Liver (tissue), 9 donors: ENCODE data around the gene HMG20B. TPM values are rescaled to one million over a fixed set of nuclear protein-coding genes. Genes with fewer than 3 reads are reported as not detected.

Experiments
- DNase-seq: peaks from one replicate; pipeline ENCODE4 v3.0.0-alpha.2; 2017; ENCODE audit warnings: low spot score
- H3K27ac ChIP-seq, 2 donors: one replicate each; pipeline ENCODE4 v1.7.0; 2013; ENCODE audit warnings: inconsistent platforms in 2 of 2, low read length in 2 of 2, control low read depth in 1 of 2, low read depth in 1 of 2, mild to moderate bottlenecking in 1 of 2
- H3K27me3 ChIP-seq, 4 donors: one replicate each; pipeline versions ENCODE4 v1.6.1 to v1.7.0; 2013; ENCODE audit warnings: low read length in 3 of 4, inconsistent platforms in 1 of 4, mild to moderate bottlenecking in 1 of 4, moderate library complexity in 1 of 4; ENCODE audit not compliant: control insufficient read depth in 4 of 4, insufficient read depth in 4 of 4
- H3K36me3 ChIP-seq, 4 donors: one replicate each; pipeline versions ENCODE4 v1.6.1 to v1.7.0; 2013; ENCODE audit warnings: low read length in 3 of 4, mild to moderate bottlenecking in 3 of 4, low read depth in 1 of 4, moderate library complexity in 1 of 4; ENCODE audit not compliant: control insufficient read depth in 4 of 4, insufficient read depth in 3 of 4
- H3K4me1 ChIP-seq, 4 donors: one replicate each; pipeline versions ENCODE4 v1.6.1 to v1.7.0; 2013; ENCODE audit warnings: low read length in 3 of 4, mild to moderate bottlenecking in 3 of 4, moderate library complexity in 1 of 4; ENCODE audit not compliant: control insufficient read depth in 4 of 4, insufficient read depth in 4 of 4
- H3K4me3 ChIP-seq, 3 donors: one replicate each; pipeline versions ENCODE4 v1.6.1 to v1.7.0; 2013; ENCODE audit warnings: low read length in 3 of 3, control low read depth in 1 of 3, low read depth in 1 of 3, mild to moderate bottlenecking in 1 of 3
- H3K9ac ChIP-seq, 2 donors: one replicate each; pipeline ENCODE4 v1.7.0; 2013; ENCODE audit warnings: low read length in 2 of 2, mild to moderate bottlenecking in 2 of 2, moderate library complexity in 2 of 2, control low read depth in 1 of 2, low read depth in 1 of 2
- H3K9me3 ChIP-seq, 4 donors: one replicate each; pipeline versions ENCODE4 v1.6.1 to v1.7.0; 2013; ENCODE audit warnings: low read length in 3 of 4; ENCODE audit not compliant: control insufficient read depth in 4 of 4
- ATF3 ChIP-seq: IDR thresholded peaks from 2 replicates; pipeline ENCODE4 v1.6.1; 2016; ENCODE audit warnings: antibody characterized with exemption
- EGR1 ChIP-seq, 2 donors: IDR thresholded peaks; 2 replicates each; pipeline ENCODE4 v1.6.1; 2016 to 2018; ENCODE audit warnings: antibody characterized with exemption in 2 of 2, low read depth in 2 of 2
- FOXA1 ChIP-seq: IDR thresholded peaks from 2 replicates; pipeline ENCODE4 v1.6.1; 2016; ENCODE audit warnings: antibody characterized with exemption
- FOXA2 ChIP-seq: IDR thresholded peaks from 2 replicates; pipeline ENCODE4 v1.6.1; 2016; ENCODE audit warnings: antibody characterized with exemption
- GABPA ChIP-seq, 2 donors: IDR thresholded peaks in 1 of 2; conservative IDR thresholded peaks in 1 of 2; 2 replicates each; pipeline ENCODE4 v1.6.1; 2016; ENCODE audit warnings: antibody characterized with exemption in 2 of 2, mild to moderate bottlenecking in 1 of 2, moderate library complexity in 1 of 2
- HNF4A ChIP-seq, 2 donors: conservative IDR thresholded peaks; 2 replicates each; pipeline ENCODE4 v1.6.1; 2016; ENCODE audit warnings: antibody characterized with exemption in 2 of 2, mild to moderate bottlenecking in 2 of 2
- HNF4G ChIP-seq: IDR thresholded peaks from 2 replicates; pipeline ENCODE4 v1.6.1; 2016; ENCODE audit warnings: antibody characterized with exemption
- NR2F2 ChIP-seq: IDR thresholded peaks from 2 replicates; pipeline ENCODE4 v1.6.1; 2016; ENCODE audit warnings: antibody characterized with exemption
- RAD21 ChIP-seq, 2 donors: IDR thresholded peaks; 2 replicates each; pipeline ENCODE4 v1.6.1; 2016; ENCODE audit warnings: antibody characterized with exemption in 2 of 2, mild to moderate bottlenecking in 2 of 2
- REST ChIP-seq: IDR thresholded peaks from 2 replicates; pipeline ENCODE4 v1.6.1; 2016; ENCODE audit warnings: antibody characterized with exemption, mild to moderate bottlenecking
- RXRA ChIP-seq, 2 donors: IDR thresholded peaks; 2 replicates each; pipeline ENCODE4 v1.6.1; 2017 to 2018; ENCODE audit warnings: antibody characterized with exemption in 2 of 2, mild to moderate bottlenecking in 1 of 2
- SP1 ChIP-seq: IDR thresholded peaks from 2 replicates; pipeline ENCODE4 v1.6.1; 2018; ENCODE audit warnings: antibody characterized with exemption, mild to moderate bottlenecking
- TAF1 ChIP-seq: conservative IDR thresholded peaks from 2 replicates; pipeline ENCODE4 v1.6.1; 2016; ENCODE audit warnings: antibody characterized with exemption, mild to moderate bottlenecking
- WGBS: extraction: QIAGEN DNeasy Blood & Tissue Kit; methylation state at CpG from one replicate; pipeline ENCODE4 v1.1.7; 2013; 5-methylcytosine and 5-hydroxymethylcytosine counted together
- polyA plus RNA-seq, 2 donors: library from polyadenylated mRNA; stranded (reverse) in 1 of 2; unstranded in 1 of 2; fragments of 200-250 nt in 1 of 2; fragments of >200 nt in 1 of 2; fragmentation: Nextera tagmentation in 1 of 2; extraction: Ambion mirVana in 1 of 2; gene quantifications; one replicate each; pipeline versions ENCODE4 v1.2.1 to v1.2.3, GENCODE V29; 2013 to 2015
- total RNA-seq, 2 donors: library from RNA; depleted of rRNA; stranded (reverse); fragments of >200 nt; gene quantifications; one replicate each; pipeline ENCODE4 v1.2.3, GENCODE V29; 2014
- TF ChIP-seq, protein P1 (sequence below): IDR thresholded peaks from 2 replicates; pipeline ENCODE4 v1.6.1; 2016; ENCODE audit warnings: antibody characterized with exemption
- TF ChIP-seq, protein P2 (sequence below): fragments of 150-350 bp; IDR thresholded peaks from 2 replicates; pipeline ENCODE4 v1.5.1; 2017; ENCODE audit warnings: improper control_type of control experiment, low read depth, low read length; ENCODE audit not compliant: missing input control
- TF ChIP-seq, protein P3 (sequence below): IDR thresholded peaks from 2 replicates; pipeline ENCODE4 v1.6.1; 2016; ENCODE audit warnings: antibody characterized with exemption
- donor health status: healthy.
- donor health status: healthy.
- donor health status: healthy.
- donor health status: healthy.
- donor health status: healthy.

HMG20B gene
- total and polyA plus RNA-seq, 4 donors: 28.6 to 35.1 (median 30.5) TPM

GRCh38 chr19:3618811-3619630 is 46.3 kb downstream of the HMG20B start:
- H3K27me3 ChIP-seq: no peaks in the 10 kb centered on the region
- no peak for DNase-seq
- TF ChIP-seq HNF4G (no peak), EGR1 (IDR thresholded peaks at IDR 0.05; ENCODE audit: low read depth in 2 of 2) (no peak), NR2F2 (no peak), TAF1 (no peak)
- TF ChIP-seq, protein P1, sequence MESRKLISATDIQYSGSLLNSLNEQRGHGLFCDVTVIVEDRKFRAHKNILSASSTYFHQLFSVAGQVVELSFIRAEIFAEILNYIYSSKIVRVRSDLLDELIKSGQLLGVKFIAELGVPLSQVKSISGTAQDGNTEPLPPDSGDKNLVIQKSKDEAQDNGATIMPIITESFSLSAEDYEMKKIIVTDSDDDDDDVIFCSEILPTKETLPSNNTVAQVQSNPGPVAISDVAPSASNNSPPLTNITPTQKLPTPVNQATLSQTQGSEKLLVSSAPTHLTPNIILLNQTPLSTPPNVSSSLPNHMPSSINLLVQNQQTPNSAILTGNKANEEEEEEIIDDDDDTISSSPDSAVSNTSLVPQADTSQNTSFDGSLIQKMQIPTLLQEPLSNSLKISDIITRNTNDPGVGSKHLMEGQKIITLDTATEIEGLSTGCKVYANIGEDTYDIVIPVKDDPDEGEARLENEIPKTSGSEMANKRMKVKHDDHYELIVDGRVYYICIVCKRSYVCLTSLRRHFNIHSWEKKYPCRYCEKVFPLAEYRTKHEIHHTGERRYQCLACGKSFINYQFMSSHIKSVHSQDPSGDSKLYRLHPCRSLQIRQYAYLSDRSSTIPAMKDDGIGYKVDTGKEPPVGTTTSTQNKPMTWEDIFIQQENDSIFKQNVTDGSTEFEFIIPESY: no peak
- H3K27ac ChIP-seq: no peak overlapping the region
- WGBS: 86% methylated on average over 31 of the region's 31 CpGs
- H3K9ac ChIP-seq: no peak overlapping the region
- H3K4me3 ChIP-seq: no peak overlapping the region
- H3K4me1 ChIP-seq: peaks cover 0 to 1% (median 0%) of the 10 kb centered on the region in 4 donors
- no peaks in the 10 kb centered on the region for H3K9me3 ChIP-seq
- H3K36me3 ChIP-seq: peaks cover 0 to 30% (median 6%) of the 10 kb centered on the region in 4 donors

DNA sequence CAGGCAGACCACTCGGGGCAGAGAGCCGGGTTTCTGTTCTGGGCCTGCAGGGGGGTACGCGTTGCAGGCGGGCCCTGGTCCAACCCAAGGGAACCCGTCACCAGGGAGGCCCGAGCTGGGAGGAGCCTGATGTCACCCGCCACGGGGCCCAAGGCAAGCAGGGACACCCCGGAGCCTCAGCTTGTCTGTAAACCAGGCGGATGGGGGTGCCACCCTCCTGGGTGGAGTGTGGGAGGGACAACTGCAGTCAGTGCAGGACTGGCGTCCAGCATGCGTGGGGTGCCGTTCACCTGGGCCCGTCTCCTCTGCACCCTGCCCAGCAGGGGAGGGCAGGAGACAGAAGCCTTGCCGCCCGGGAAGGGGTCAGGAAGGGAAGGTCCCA is 46.9 kb downstream of the HMG20B start:
- peaks cover 0 to 7% (median 2%) of the 10 kb centered on the region in 4 donors for H3K4me1 ChIP-seq
- H3K36me3 ChIP-seq: peaks cover 0 to 30% (median 6%) of the 10 kb centered on the region in 4 donors
- DNase-seq: no peak
- no peak overlapping the region for H3K9ac ChIP-seq
- H3K27ac ChIP-seq: no peak overlapping the region
- no peak overlapping the region for H3K4me3 ChIP-seq
- H3K9me3 ChIP-seq: no peaks in the 10 kb centered on the region
- no peak for TF ChIP-seq SP1
- no peak for TF ChIP-seq RAD21 (IDR thresholded peaks at IDR 0.05)
- TF ChIP-seq FOXA2: no peak
- TF ChIP-seq, protein P2, sequence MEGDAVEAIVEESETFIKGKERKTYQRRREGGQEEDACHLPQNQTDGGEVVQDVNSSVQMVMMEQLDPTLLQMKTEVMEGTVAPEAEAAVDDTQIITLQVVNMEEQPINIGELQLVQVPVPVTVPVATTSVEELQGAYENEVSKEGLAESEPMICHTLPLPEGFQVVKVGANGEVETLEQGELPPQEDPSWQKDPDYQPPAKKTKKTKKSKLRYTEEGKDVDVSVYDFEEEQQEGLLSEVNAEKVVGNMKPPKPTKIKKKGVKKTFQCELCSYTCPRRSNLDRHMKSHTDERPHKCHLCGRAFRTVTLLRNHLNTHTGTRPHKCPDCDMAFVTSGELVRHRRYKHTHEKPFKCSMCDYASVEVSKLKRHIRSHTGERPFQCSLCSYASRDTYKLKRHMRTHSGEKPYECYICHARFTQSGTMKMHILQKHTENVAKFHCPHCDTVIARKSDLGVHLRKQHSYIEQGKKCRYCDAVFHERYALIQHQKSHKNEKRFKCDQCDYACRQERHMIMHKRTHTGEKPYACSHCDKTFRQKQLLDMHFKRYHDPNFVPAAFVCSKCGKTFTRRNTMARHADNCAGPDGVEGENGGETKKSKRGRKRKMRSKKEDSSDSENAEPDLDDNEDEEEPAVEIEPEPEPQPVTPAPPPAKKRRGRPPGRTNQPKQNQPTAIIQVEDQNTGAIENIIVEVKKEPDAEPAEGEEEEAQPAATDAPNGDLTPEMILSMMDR: no peak
- TF ChIP-seq HNF4G: no peak
- no peak for TF ChIP-seq FOXA1
- no peak for TF ChIP-seq EGR1 (IDR thresholded peaks at IDR 0.05; ENCODE audit: low read depth in 2 of 2)
- TF ChIP-seq GABPA (IDR thresholded peaks at IDR 0.05 in 1 of 2, conservative IDR thresholded peaks at IDR 0.05 in 1 of 2): no peak
- TF ChIP-seq, protein P3, sequence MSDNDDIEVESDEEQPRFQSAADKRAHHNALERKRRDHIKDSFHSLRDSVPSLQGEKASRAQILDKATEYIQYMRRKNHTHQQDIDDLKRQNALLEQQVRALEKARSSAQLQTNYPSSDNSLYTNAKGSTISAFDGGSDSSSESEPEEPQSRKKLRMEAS: no peak
- WGBS: 90% methylated on average over 17 of the region's 17 CpGs
- H3K27me3 ChIP-seq: no peaks in the 10 kb centered on the region

- Histone ChIP-seq H3K4me1 (peaks cover 0 to 14% (median 9%) of the 10 kb centered on the region in 4 donors), H3K27ac (no peak overlapping the region), H3K9me3 (no peaks in the 10 kb centered on the region), H3K36me3 (peaks cover 0 to 30% (median 6%) of the 10 kb centered on the region in 4 donors), H3K4me3 (no peak overlapping the region), H3K9ac (no peak overlapping the region), H3K27me3 (no peaks in the 10 kb centered on the region)
- TF ChIP-seq HNF4A (conservative IDR thresholded peaks at IDR 0.05) (no peak), RAD21 (IDR thresholded peaks at IDR 0.05) (no peak), FOXA2 (no peak), REST (no peak), ATF3 (no peak), RXRA (IDR thresholded peaks at IDR 0.05) (no peak)
- TF ChIP-seq, protein P1: no peak
- WGBS: 90% methylated on average over 19 of the region's 19 CpGs
- no peak for DNase-seq
Measured at GRCh38 chr19:3620145-3620816, 47.5 kb downstream of the HMG20B start.
